Measurements from ENCODE around the gene C8G. TPM values are rescaled to one million over a fixed set of nuclear protein-coding genes. Genes with fewer than 3 reads are reported as not detected.

The C8G gene
- total RNA-seq, 1 donor from 2014 or later = 3.4 TPM

- POLR2A ChIA-PET = interaction anchor here (2.0 kb wide), 1 partner anchor 266 kb away, joined by 7 read pairs; no protein-coding TSS in a partner anchor
- CTCF ChIA-PET = interaction anchor here (2.4 to 2.7 kb wide), 2 partner anchors 35 kb away, joined by 8 to 11 read pairs; no protein-coding TSS in a partner anchor
- Mint-ChIP-seq H3K27me3 (no peaks in the 10 kb centered on the region), H3K9me3 (no peaks in the 10 kb centered on the region), H3K27ac (no peak overlapping the region), H3K4me1 (peaks cover 53% of the 10 kb centered on the region), H3K36me3 (ENCODE audit: low read depth) (peaks cover 7% of the 10 kb centered on the region), H3K4me3 (no peak overlapping the region)
- ATAC-seq (ENCODE audit: low read depth) (no peak), DNase-seq (no peak)
- intact Hi-C loops (cut with micrococcal nuclease) = loop anchor here (5.0 kb wide), 2 partner anchors 187 to 1032 kb away; partner anchors contain the start of genes RABL6 and UBAC1
- TF ChIP-seq, protein P1, sequence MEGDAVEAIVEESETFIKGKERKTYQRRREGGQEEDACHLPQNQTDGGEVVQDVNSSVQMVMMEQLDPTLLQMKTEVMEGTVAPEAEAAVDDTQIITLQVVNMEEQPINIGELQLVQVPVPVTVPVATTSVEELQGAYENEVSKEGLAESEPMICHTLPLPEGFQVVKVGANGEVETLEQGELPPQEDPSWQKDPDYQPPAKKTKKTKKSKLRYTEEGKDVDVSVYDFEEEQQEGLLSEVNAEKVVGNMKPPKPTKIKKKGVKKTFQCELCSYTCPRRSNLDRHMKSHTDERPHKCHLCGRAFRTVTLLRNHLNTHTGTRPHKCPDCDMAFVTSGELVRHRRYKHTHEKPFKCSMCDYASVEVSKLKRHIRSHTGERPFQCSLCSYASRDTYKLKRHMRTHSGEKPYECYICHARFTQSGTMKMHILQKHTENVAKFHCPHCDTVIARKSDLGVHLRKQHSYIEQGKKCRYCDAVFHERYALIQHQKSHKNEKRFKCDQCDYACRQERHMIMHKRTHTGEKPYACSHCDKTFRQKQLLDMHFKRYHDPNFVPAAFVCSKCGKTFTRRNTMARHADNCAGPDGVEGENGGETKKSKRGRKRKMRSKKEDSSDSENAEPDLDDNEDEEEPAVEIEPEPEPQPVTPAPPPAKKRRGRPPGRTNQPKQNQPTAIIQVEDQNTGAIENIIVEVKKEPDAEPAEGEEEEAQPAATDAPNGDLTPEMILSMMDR (IDR thresholded peaks at IDR 0.05) = no peak
Observed at GRCh38 chr9:136994180-136994887, 49.3 kb downstream of the C8G start.

DNA sequence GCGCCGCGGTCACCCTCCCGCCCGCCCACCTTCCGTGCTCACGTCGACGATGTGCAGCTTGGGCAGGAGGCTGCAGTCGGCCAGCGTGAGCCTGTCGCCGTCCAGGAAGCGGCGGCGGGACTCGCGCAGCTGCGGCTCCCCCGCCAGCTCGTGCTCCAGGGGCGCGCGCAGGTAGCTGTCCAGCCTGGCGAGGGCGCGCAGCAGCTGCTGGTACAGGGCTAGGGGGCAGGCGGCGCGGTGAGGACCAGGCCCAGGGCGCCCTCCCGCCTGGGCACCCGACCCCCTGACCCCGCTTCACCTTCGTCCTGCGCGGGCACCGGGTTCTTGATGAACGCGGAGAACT, 49.8 kb downstream of the C8G start:
- intact Hi-C loops (cut with micrococcal nuclease) = loop anchor here (5.0 kb wide), 2 partner anchors 188 to 1033 kb away; partner anchors contain the start of genes RABL6 and UBAC1

GRCh38 chr9:136995362-136995761, 50.3 kb downstream of the C8G start:
- TF ChIP-seq, protein P1 (IDR thresholded peaks at IDR 0.05) = no peak
- ATAC-seq (ENCODE audit: low read depth) = no peak
- Mint-ChIP-seq H3K27ac (no peak overlapping the region), H3K27me3 (no peaks in the 10 kb centered on the region), H3K4me1 (peaks cover 63% of the 10 kb centered on the region), H3K4me3 (no peak overlapping the region), H3K9me3 (no peaks in the 10 kb centered on the region), H3K36me3 (ENCODE audit: low read depth) (peaks cover 7% of the 10 kb centered on the region)
- DNase-seq = no peak
- POLR2A ChIA-PET = interaction anchor here (1.0 to 2.0 kb wide), 5 partner anchors 9 to 267 kb away, joined by 3 to 7 read pairs (median 3); partner anchors contain the start of genes ABCA2 and EDF1
- CTCF ChIA-PET = interaction anchor here (1.0 to 2.9 kb wide), 3 partner anchors 34 to 48 kb away, joined by 3 to 11 read pairs (median 8); no protein-coding TSS in a partner anchor
- intact Hi-C loops (cut with micrococcal nuclease) = no loop called here

More for the DNA sequence above, 49.8 kb downstream of the C8G start:
- no peak for ATAC-seq (ENCODE audit: low read depth)
- Mint-ChIP-seq H3K36me3 (ENCODE audit: low read depth) (peaks cover 7% of the 10 kb centered on the region), H3K4me3 (no peak overlapping the region), H3K27ac (no peak overlapping the region), H3K27me3 (no peaks in the 10 kb centered on the region), H3K9me3 (no peaks in the 10 kb centered on the region), H3K4me1 (peaks cover 58% of the 10 kb centered on the region)
- ChIA-PET CTCF (interaction anchor here (2.7 kb wide), 1 partner anchor 34 kb away, joined by 11 read pairs; no protein-coding TSS in a partner anchor), POLR2A (interaction anchor here (2.0 kb wide), 1 partner anchor 267 kb away, joined by 7 read pairs; no protein-coding TSS in a partner anchor)
- DNase-seq = no peak
- TF ChIP-seq, protein P1 (IDR thresholded peaks at IDR 0.05) = no peak

GRCh38 chr9:136995772-136996311, 50.8 kb downstream of the C8G start:
- Mint-ChIP-seq H3K4me3 (peak overlapping the region; percentile 15), H3K4me1 (peaks cover 68% of the 10 kb centered on the region)
- POLR2A ChIA-PET = interaction anchor here (0.5 to 2.0 kb wide), 8 partner anchors 10 to 268 kb away, joined by 3 to 7 read pairs (median 3); partner anchors contain the start of genes ABCA2 and EDF1

More at GRCh38 chr9:136995772-136996311, 50.8 kb downstream of the C8G start:
- no peaks in the 10 kb centered on the region for H3K27me3 Mint-ChIP-seq
- TF ChIP-seq, protein P1 (IDR thresholded peaks at IDR 0.05) = no peak
- DNase-seq (no peak), ATAC-seq (ENCODE audit: low read depth) (no peak)
- peak overlapping the region; percentile 18 for H3K27ac Mint-ChIP-seq
- no peaks in the 10 kb centered on the region for H3K9me3 Mint-ChIP-seq
- CTCF ChIA-PET = interaction anchor here (1.0 to 2.9 kb wide), 3 partner anchors 33 to 48 kb away, joined by 3 to 11 read pairs (median 8); no protein-coding TSS in a partner anchor
- H3K36me3 Mint-ChIP-seq (ENCODE audit: low read depth) = peaks cover 7% of the 10 kb centered on the region
- intact Hi-C loops (cut with micrococcal nuclease) = no loop called here

Other genes starting within 250 kb of the C8G start
- 1.5 and 2.2 TPM in 2 replicates for gene DIPK1B, start 232.7 kb upstream of the C8G start, total RNA-seq
- gene LCN10, start 202.3 kb upstream of the C8G start, total RNA-seq = 13.7 and 15.9 TPM in 2 replicates
- gene LCN6, start 196.7 kb upstream of the C8G start, total RNA-seq = not detected in 2 replicates
- 5.3 and 6.9 TPM in 2 replicates for gene LCN8, start 187.0 kb upstream of the C8G start, total RNA-seq
- not detected in 2 replicates for gene LCN15, start 180.7 kb upstream of the C8G start, total RNA-seq
- 34.9 and 35.8 TPM in 2 replicates for gene TMEM141, start 153.9 kb upstream of the C8G start, total RNA-seq
- not detected in 2 replicates for gene CCDC183, start 148.9 kb upstream of the C8G start, total RNA-seq
- 70.1 and 75.0 TPM in 2 replicates for gene RABL6, start 137.3 kb upstream of the C8G start, total RNA-seq
- 1.0 and 1.6 TPM in 2 replicates for gene AJM1, start 102.8 kb upstream of the C8G start, total RNA-seq
- gene PHPT1, start 95.8 kb upstream of the C8G start, total RNA-seq = 58.8 and 64.6 TPM in 2 replicates
- 5.2 and 6.1 TPM in 2 replicates for gene MAMDC4, start 92.9 kb upstream of the C8G start, total RNA-seq
- gene EDF1, start 78.9 kb upstream of the C8G start, total RNA-seq = 282 and 298 TPM in 2 replicates
- gene TRAF2, start 58.7 kb upstream of the C8G start, total RNA-seq = 49.7 and 58.2 TPM in 2 replicates
- 81.5 and 82.1 TPM in 2 replicates for gene FBXW5, start 505 bp upstream of the C8G start, total RNA-seq
- 2.4 TPM in 2 replicates for gene LCN12, start 7.0 kb downstream of the C8G start, total RNA-seq
- not detected in 2 replicates for gene PTGDS, start 32.3 kb downstream of the C8G start, total RNA-seq
- not detected in 2 replicates for gene LCNL1, start 37.8 kb downstream of the C8G start, total RNA-seq
- 43.4 and 47.8 TPM in 2 replicates for gene PAXX, start 47.2 kb downstream of the C8G start, total RNA-seq
- not detected in 2 replicates for gene CLIC3, start 51.3 kb downstream of the C8G start, total RNA-seq
- 4.5 and 7.5 TPM in 2 replicates for gene ABCA2, start 83.0 kb downstream of the C8G start, total RNA-seq
- 3.9 and 5.0 TPM in 2 replicates for gene FUT7, start 86.8 kb downstream of the C8G start, total RNA-seq
- 0.18 TPM in 1 of 2 replicates, not detected in the other for gene NPDC1, start 100.9 kb downstream of the C8G start, total RNA-seq
- gene ENTPD2, start 108.8 kb downstream of the C8G start, total RNA-seq = not detected in 2 replicates
- gene SAPCD2, start 125.3 kb downstream of the C8G start, total RNA-seq = 0.80 and 0.81 TPM in 2 replicates
- 13.4 and 17.2 TPM in 2 replicates for gene UAP1L1, start 132.3 kb downstream of the C8G start, total RNA-seq
- 33.6 and 37.7 TPM in 2 replicates for gene MAN1B1, start 141.7 kb downstream of the C8G start, total RNA-seq
- 254 and 259 TPM in 2 replicates for gene DPP7, start 169.5 kb downstream of the C8G start, total RNA-seq
- gene GRIN1, start 193.9 kb downstream of the C8G start, total RNA-seq = 0.22 TPM in 1 of 2 replicates, not detected in the other
- gene LRRC26, start 224.8 kb downstream of the C8G start, total RNA-seq = 0.31 TPM in 1 of 2 replicates, not detected in the other
- gene TMEM210, start 226.8 kb downstream of the C8G start, total RNA-seq = not detected in 2 replicates
- gene ANAPC2, start 243.3 kb downstream of the C8G start, total RNA-seq = 75.7 and 93.9 TPM in 2 replicates
- gene SSNA1, start 243.4 kb downstream of the C8G start, total RNA-seq = 71.9 and 76.8 TPM in 2 replicates